Dendritic cell treated with granulocyte-macrophage colony-stimulating factor and Interleukin-4, amounts not matched to agents 40 ng/mL and 50 ng/mL, for 4 days (primary cell): ENCODE data around the gene ALOX12.
"Not testable (repeated sequence)": the region's sequence is repeated elsewhere in the genome, so short reads cannot be mapped to it uniquely, and the experiment has no call there.

ENCODE experiments used
- H3K27ac Mint-ChIP-seq: one replicate; pipeline ENCODE4 v1.8.0; 2022; ENCODE audit warnings: mild to moderate bottlenecking, mixed read lengths
- H3K27me3 Mint-ChIP-seq: one replicate; pipeline ENCODE4 v1.8.0; 2022; ENCODE audit warnings: mild to moderate bottlenecking, mixed read lengths
- H3K36me3 Mint-ChIP-seq: one replicate; pipeline ENCODE4 v1.8.0; 2022; ENCODE audit warnings: low read depth, mixed read lengths
- H3K4me1 Mint-ChIP-seq: one replicate; pipeline ENCODE4 v1.8.0; 2022; ENCODE audit warnings: low read depth, mixed read lengths
- H3K4me3 Mint-ChIP-seq: one replicate; pipeline ENCODE4 v1.8.0; 2022; ENCODE audit warnings: mild to moderate bottlenecking, moderate library complexity, mixed read lengths
- H3K9me3 Mint-ChIP-seq: one replicate; pipeline ENCODE4 v1.8.0; 2022; ENCODE audit warnings: mixed read lengths
- intact Hi-C: fragments of 100-400 bp; cut with micrococcal nuclease; formaldehyde crosslinking; loops from one replicate; pipeline ENCODE4 v1.15.0; 2022

Gene ALOX12

GRCh38 chr17:7038025-7038862 lies 42.4 kb downstream of the ALOX12 start:
- H3K4me3 Mint-ChIP-seq, result no peak overlapping the region
- peaks cover 45% of the 10 kb centered on the region for H3K4me1 Mint-ChIP-seq
- H3K9me3 Mint-ChIP-seq, result no peaks in the 10 kb centered on the region
- intact Hi-C loops, result no loop called here
- H3K36me3 Mint-ChIP-seq, result peaks cover 26% of the 10 kb centered on the region
- peaks cover 31% of the 10 kb centered on the region for H3K27me3 Mint-ChIP-seq
- H3K27ac Mint-ChIP-seq, result no peak overlapping the region

- no peak overlapping the region for H3K27ac Mint-ChIP-seq
- H3K4me1 Mint-ChIP-seq, result peaks cover 52% of the 10 kb centered on the region
- H3K9me3 Mint-ChIP-seq, result no peaks in the 10 kb centered on the region
- H3K27me3 Mint-ChIP-seq, result peaks cover 45% of the 10 kb centered on the region
- intact Hi-C loops, result no loop called here
- H3K4me3 Mint-ChIP-seq, result no peak overlapping the region
- peaks cover 26% of the 10 kb centered on the region for H3K36me3 Mint-ChIP-seq
These were observed 44.0 kb downstream of the ALOX12 start for GRCh38 chr17:7039832-7040231.

GRCh38 chr17:7041607-7042500 lies 46.0 kb downstream of the ALOX12 start:
- Mint-ChIP-seq H3K4me1 (peaks cover 49% of the 10 kb centered on the region), H3K9me3 (no peaks in the 10 kb centered on the region)
- intact Hi-C loops, result no loop called here

GRCh38 chr17:7042501-7043181 lies 46.8 kb downstream of the ALOX12 start:
- H3K4me3 Mint-ChIP-seq, result peak overlapping the region; percentile 50
- peaks cover 53% of the 10 kb centered on the region for H3K4me1 Mint-ChIP-seq
- peak overlapping the region; percentile 58 for H3K27ac Mint-ChIP-seq
- intact Hi-C loops, result no loop called here
- H3K36me3 Mint-ChIP-seq, result peaks cover 12% of the 10 kb centered on the region
- H3K27me3 Mint-ChIP-seq, result peaks cover 56% of the 10 kb centered on the region
- no peaks in the 10 kb centered on the region for H3K9me3 Mint-ChIP-seq

More at GRCh38 chr17:7041607-7042500, 46.0 kb downstream of the ALOX12 start:
- Mint-ChIP-seq H3K36me3 (peaks cover 12% of the 10 kb centered on the region), H3K4me3 (peak overlapping the region; percentile 50), H3K27ac (peak overlapping the region; percentile 58), H3K27me3 (peaks cover 56% of the 10 kb centered on the region)

- no peaks in the 10 kb centered on the region for H3K9me3 Mint-ChIP-seq
- H3K36me3 Mint-ChIP-seq, result peaks cover 11% of the 10 kb centered on the region
- peaks cover 49% of the 10 kb centered on the region for H3K4me1 Mint-ChIP-seq
- H3K27me3 Mint-ChIP-seq, result peaks cover 56% of the 10 kb centered on the region
- peak overlapping the region; percentile 70 for H3K4me3 Mint-ChIP-seq
- intact Hi-C loops, result no loop called here
- H3K27ac Mint-ChIP-seq, result peak overlapping the region; percentile 58
These were observed 47.3 kb downstream of the ALOX12 start for GRCh38 chr17:7043182-7043496.

- H3K36me3 Mint-ChIP-seq, result peaks cover 6% of the 10 kb centered on the region
- H3K27me3 Mint-ChIP-seq, result peaks cover 53% of the 10 kb centered on the region
- H3K4me3 Mint-ChIP-seq, result peak within 1 kb of the TSS; percentile 70
- H3K4me1 Mint-ChIP-seq, result peaks cover 44% of the 10 kb centered on the region
- H3K27ac Mint-ChIP-seq, result peak within 1 kb of the TSS; percentile 58
- intact Hi-C loops, result no loop called here
- H3K9me3 Mint-ChIP-seq, result no peaks in the 10 kb centered on the region
These were observed 47.8 kb downstream of the ALOX12 start, which contains the start of gene SLC16A11 for GRCh38 chr17:7043497-7044198. Gene SLC16A11 (minus strand): TSS chr17:7044092. CDS start chr17:7043513, 579 bp downstream.

- H3K4me1 Mint-ChIP-seq, result peaks cover 43% of the 10 kb centered on the region
- intact Hi-C loops, result loop anchor here (1.0 to 2.0 kb wide), 2 partner anchors 131 to 251 kb away; no protein-coding TSS in a partner anchor
- peak overlapping the region; percentile 70 for H3K27ac Mint-ChIP-seq
These were observed 49.8 kb downstream of the ALOX12 start for GRCh38 chr17:7045492-7046126.

GRCh38 chr17:7046127-7046724 lies 50.4 kb downstream of the ALOX12 start:
- intact Hi-C loops, result loop anchor here (2.0 kb wide), 1 partner anchor 131 kb away; no protein-coding TSS in a partner anchor
- Mint-ChIP-seq H3K4me3 (peak overlapping the region; percentile 70), H3K27me3 (peaks cover 45% of the 10 kb centered on the region), H3K36me3 (no peaks in the 10 kb centered on the region), H3K27ac (peak overlapping the region; percentile 70), H3K9me3 (no peaks in the 10 kb centered on the region), H3K4me1 (peaks cover 43% of the 10 kb centered on the region)

More at GRCh38 chr17:7045492-7046126, 49.8 kb downstream of the ALOX12 start:
- Mint-ChIP-seq H3K27me3 (peaks cover 51% of the 10 kb centered on the region), H3K9me3 (no peaks in the 10 kb centered on the region), H3K4me3 (no peak overlapping the region), H3K36me3 (no peaks in the 10 kb centered on the region)

GRCh38 chr17:7046725-7047397 lies 51.0 kb downstream of the ALOX12 start:
- peaks cover 39% of the 10 kb centered on the region for H3K27me3 Mint-ChIP-seq
- peak overlapping the region; percentile 70 for H3K4me3 Mint-ChIP-seq
- not testable (repeated sequence) for H3K9me3 Mint-ChIP-seq, H3K36me3 Mint-ChIP-seq
- H3K4me1 Mint-ChIP-seq, result peaks cover 41% of the 10 kb centered on the region
- intact Hi-C loops, result loop anchor here (2.0 kb wide), 1 partner anchor 130 kb away; no protein-coding TSS in a partner anchor
- H3K27ac Mint-ChIP-seq, result peak overlapping the region; percentile 70

GRCh38 chr17:7047566-7047965 lies 51.7 kb downstream of the ALOX12 start:
- intact Hi-C loops, result loop anchor here (2.0 kb wide), 1 partner anchor 129 kb away; no protein-coding TSS in a partner anchor
- Mint-ChIP-seq H3K27ac (no peak overlapping the region), H3K9me3 (no peaks in the 10 kb centered on the region), H3K27me3 (peaks cover 32% of the 10 kb centered on the region), H3K4me3 (no peak overlapping the region), H3K36me3 (no peaks in the 10 kb centered on the region), H3K4me1 (peaks cover 34% of the 10 kb centered on the region)

GRCh38 chr17:7048968-7049367 lies 53.1 kb downstream of the ALOX12 start:
- peaks cover 32% of the 10 kb centered on the region for H3K4me1 Mint-ChIP-seq
- H3K9me3 Mint-ChIP-seq, result no peaks in the 10 kb centered on the region
- peaks cover 18% of the 10 kb centered on the region for H3K27me3 Mint-ChIP-seq
- H3K27ac Mint-ChIP-seq, result no peak overlapping the region
- H3K36me3 Mint-ChIP-seq, result no peaks in the 10 kb centered on the region
- intact Hi-C loops, result loop anchor here (2.0 kb wide), 1 partner anchor 300 kb away; no protein-coding TSS in a partner anchor
- H3K4me3 Mint-ChIP-seq, result no peak overlapping the region

- H3K27ac Mint-ChIP-seq, result peak overlapping the region; percentile 30
- H3K4me3 Mint-ChIP-seq, H3K36me3 Mint-ChIP-seq, H3K9me3 Mint-ChIP-seq, intact Hi-C loops, H3K27me3 Mint-ChIP-seq: not testable (repeated sequence)
- peaks cover 39% of the 10 kb centered on the region for H3K4me1 Mint-ChIP-seq
These were observed 54.7 kb downstream of the ALOX12 start for GRCh38 chr17:7050583-7050982.
